Brain microvascular endothelial cell (primary cell): Measurements from ENCODE around the gene TECPR1.

Experiments
- DNase-seq: peaks from one replicate; pipeline ENCODE4 v3.0.0-alpha.2; 2020
- H3K27ac ChIP-seq: fragments of 250-450 bp; sonication (Bioruptor Pico); 2 replicates; pipeline ENCODE4 v1.5.1; 2020; ENCODE audit warnings: mild to moderate bottlenecking, moderate library complexity
- H3K27me3 ChIP-seq: fragments of 250-450 bp; sonication (Bioruptor Pico); replicated peaks from 2 replicates; pipeline ENCODE4 v1.5.1; 2020; ENCODE audit warnings: mild to moderate bottlenecking
- H3K36me3 ChIP-seq: fragments of 250-450 bp; sonication (Bioruptor Pico); replicated peaks from 2 replicates; pipeline ENCODE4 v1.5.1; 2020; ENCODE audit warnings: mild to moderate bottlenecking
- H3K4me3 ChIP-seq: 2 replicates; pipeline ENCODE4 v1.5.1; 2011; ENCODE audit warnings: low read depth, mild to moderate bottlenecking, control low read depth, low read length, moderate library complexity
- CTCF ChIP-seq: IDR thresholded peaks from 2 replicates; pipeline ENCODE4 v1.5.1; 2011; ENCODE audit warnings: low read depth, mild to moderate bottlenecking, moderate library complexity, low read length, control low read depth, inconsistent platforms; ENCODE audit errors: missing control alignments
- in situ Hi-C: cut with HindIII; loops from 2 replicates; pipeline ENCODE4 v1.10.0; 2017; ENCODE audit warnings: low sequenced_read_pairs, low pct_ligation_motif_present

Gene TECPR1

DNA sequence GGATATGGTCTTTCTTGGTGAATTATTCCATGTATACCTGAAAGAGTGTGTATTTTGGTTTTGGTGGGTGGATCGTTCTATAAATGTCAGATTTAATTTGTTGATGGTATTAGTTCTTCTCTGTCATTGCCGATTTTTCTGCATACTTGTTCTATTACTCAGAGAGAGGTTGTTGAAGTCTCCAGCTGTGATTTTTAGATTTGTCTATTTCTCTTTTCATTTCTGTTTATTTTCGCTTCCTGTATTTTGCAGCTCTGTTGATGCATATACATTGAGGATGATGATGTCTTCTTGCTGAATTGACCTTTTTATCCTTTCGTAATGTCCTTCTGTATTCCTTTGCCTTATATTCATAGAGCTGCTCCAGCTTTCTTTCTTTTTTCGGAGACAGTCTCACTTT is 52.9 kb downstream of the TECPR1 start:
- no peak for TF ChIP-seq CTCF
- in situ Hi-C loops = no loop called here
- H3K4me3 ChIP-seq = no peak overlapping the region

GRCh38 chr7:98196706-98197605 is 55.1 kb downstream of the TECPR1 start:
- H3K36me3 ChIP-seq = peaks cover 6% of the 10 kb centered on the region
- no peak for TF ChIP-seq CTCF

More for the DNA sequence above, 52.9 kb downstream of the TECPR1 start:
- no peak for DNase-seq
- Histone ChIP-seq H3K27me3 (no peaks in the 10 kb centered on the region), H3K27ac (no peak overlapping the region), H3K36me3 (peaks cover 2% of the 10 kb centered on the region)

DNA sequence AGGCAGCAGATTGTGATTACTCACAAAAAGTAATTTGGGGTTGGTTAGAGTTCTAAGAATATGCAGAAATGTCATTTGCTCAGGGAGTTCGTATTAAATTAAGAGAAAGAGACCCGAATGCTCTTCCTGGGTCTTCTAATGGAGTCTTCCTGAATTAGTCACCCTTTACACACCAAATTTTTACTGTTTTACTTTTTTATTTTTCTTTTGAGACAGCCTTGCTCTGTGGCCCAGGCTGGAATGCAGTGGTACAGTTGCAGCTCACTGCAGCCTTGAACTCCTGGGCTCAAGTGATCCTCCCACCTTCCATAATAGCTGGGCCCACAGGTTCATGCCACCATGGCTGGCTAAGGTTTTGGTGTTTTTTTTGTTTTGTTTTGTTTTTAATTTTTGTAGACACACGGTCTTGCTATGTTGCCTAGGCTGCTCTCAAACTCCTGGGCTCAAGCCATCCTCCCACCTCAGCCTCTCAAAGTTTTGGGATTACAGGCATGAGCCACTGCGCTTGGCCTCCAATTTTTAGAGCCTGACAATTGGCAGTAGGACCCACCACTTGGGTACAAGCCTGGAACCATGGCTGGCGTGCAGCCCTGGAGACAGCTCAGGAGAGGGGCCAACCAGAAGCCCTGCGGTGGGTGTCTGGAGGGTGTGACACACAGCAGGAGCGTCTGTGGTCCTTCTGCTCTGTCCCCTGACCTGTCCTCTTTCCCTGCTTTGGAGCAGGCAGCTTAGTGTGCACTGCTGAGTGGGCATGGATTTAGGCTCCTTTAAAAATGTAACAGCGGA is 57.2 kb downstream of the TECPR1 start:
- no peak for TF ChIP-seq CTCF
- Histone ChIP-seq H3K4me3 (no peak overlapping the region), H3K36me3 (peaks cover 12% of the 10 kb centered on the region), H3K27ac (no peak overlapping the region), H3K27me3 (no peaks in the 10 kb centered on the region)
- DNase-seq = peak; percentile 18
- in situ Hi-C loops = no loop called here

More at GRCh38 chr7:98196706-98197605, 55.1 kb downstream of the TECPR1 start:
- Histone ChIP-seq H3K27ac (no peak overlapping the region), H3K27me3 (no peaks in the 10 kb centered on the region), H3K4me3 (no peak overlapping the region)
- no peak for DNase-seq
- in situ Hi-C loops = no loop called here

- Histone ChIP-seq H3K27me3 (no peaks in the 10 kb centered on the region), H3K36me3 (peaks cover 12% of the 10 kb centered on the region), H3K27ac (no peak overlapping the region), H3K4me3 (no peak overlapping the region)
- DNase-seq = no peak
- in situ Hi-C loops = no loop called here
- no peak for TF ChIP-seq CTCF
Measured at GRCh38 chr7:98194186-98194585, 57.8 kb downstream of the TECPR1 start.

DNA sequence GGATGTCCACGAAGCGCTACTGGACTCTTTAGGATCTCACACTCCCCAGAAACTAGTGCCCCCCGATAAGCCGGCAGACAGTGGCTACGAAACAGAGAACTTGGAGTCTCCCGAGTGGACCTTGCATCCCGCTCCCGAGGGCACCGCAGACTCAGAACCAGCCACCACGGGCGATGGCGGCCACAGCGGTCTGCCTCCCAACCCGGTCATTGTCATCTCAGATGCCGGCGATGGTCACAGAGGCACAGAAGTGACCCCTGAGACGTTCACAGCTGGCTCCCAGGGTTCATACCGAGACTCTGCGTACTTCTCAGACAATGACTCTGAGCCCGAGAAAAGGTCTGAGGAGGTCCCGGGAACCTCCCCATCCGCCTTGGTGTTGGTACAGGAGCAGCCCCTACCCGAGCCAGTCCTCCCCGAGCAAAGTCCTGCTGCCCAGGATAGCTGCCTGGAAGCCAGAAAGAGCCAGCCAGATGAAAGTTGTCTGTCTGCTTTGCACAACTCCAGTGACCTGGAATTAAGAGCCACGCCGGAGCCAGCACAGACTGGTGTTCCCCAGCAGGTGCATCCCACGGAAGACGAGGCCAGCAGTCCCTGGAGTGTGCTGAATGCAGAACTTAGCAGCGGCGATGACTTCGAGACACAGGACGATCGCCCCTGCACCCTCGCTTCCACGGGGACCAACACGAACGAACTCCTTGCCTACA is 58.4 kb downstream of the TECPR1 start:
- no peaks in the 10 kb centered on the region for H3K27me3 ChIP-seq
- no peak for DNase-seq
- no peak overlapping the region for H3K4me3 ChIP-seq
- no peak for TF ChIP-seq CTCF
- no peak overlapping the region for H3K27ac ChIP-seq
- peaks cover 12% of the 10 kb centered on the region for H3K36me3 ChIP-seq
- in situ Hi-C loops = no loop called here
